Measurements from ENCODE around the gene LYVE1. TPM values are rescaled to one million over a fixed set of nuclear protein-coding genes. Genes with fewer than 3 reads are reported as not detected.

The LYVE1 gene, protein sequence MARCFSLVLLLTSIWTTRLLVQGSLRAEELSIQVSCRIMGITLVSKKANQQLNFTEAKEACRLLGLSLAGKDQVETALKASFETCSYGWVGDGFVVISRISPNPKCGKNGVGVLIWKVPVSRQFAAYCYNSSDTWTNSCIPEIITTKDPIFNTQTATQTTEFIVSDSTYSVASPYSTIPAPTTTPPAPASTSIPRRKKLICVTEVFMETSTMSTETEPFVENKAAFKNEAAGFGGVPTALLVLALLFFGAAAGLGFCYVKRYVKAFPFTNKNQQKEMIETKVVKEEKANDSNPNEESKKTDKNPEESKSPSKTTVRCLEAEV
- total RNA-seq, result 17.8 TPM

DNA sequence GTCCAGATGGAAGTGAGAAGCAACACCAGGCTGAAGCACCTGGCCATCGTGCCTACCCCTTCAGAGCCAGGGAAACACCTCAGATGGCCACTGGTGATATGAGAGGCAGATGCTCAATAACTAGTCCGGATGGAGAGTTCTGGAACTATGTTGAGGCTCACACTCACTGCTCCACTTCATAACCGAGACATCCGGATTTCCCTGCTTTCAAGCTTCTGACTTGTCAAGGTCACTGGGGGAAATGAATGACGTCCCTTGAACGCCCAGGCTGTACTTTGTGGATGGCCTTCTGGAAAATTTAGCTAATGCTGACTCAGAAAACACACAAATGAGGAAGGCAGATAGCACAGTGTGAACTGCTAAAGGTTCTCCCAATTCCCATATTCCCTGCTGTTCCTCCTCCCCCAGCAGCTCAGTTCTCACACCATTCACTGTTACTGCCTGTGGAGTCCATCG is at the start of gene LYVE1:
TSS of gene LYVE1 (minus strand) at position 180 of the 456 bp plus-strand sequence. CDS start at position 47, 133 bp downstream.

DNA sequence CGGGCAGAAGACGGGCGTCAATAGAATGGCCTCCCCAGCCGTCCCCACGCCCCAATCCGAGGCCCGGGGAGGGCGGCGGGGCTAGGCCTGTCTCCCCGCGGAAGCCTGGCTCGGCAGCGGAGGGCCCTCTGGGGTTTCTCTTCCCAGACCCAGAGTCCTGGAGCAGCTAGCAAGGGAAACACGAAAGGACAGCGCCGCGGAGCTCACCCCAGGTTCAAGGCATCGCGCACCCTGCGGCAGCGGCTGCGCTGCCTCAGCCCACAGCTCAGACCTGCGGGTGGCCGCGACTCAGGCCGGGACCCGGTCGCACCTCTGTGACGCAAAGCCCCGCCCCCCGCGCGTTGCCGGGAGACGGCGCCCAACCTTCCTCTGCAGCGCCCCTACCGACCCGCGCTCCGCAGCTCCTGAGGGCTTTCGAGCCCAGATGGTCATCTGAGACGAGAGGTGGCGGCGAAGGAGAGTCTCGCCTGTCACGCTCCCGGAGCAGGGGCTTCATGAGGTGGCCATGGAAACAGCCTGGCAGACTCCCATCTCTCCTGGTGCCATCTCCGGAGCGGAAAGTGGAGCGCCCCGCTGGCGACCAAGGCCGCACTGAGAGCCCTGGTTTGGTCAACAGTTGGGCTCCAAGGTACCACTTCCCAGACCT is 27.4 kb downstream of the LYVE1 start, which contains the start of gene RNF141:
TSS of gene RNF141 (minus strand) at position 273 of the 646 bp plus-strand sequence. CDS start 7,029 bp downstream, outside the sequence.

Other genes starting within 250 kb of the LYVE1 start
- 10.1 TPM for gene AMPD3, start 113.4 kb downstream of the LYVE1 start, total RNA-seq
- gene RNF141, start 27.5 kb downstream of the LYVE1 start, total RNA-seq, result 59.2 TPM
- gene IRAG1, start 125.1 kb upstream of the LYVE1 start, total RNA-seq, result 21.2 TPM
- 60.1 TPM for gene CTR9, start 182.6 kb upstream of the LYVE1 start, total RNA-seq
- 719 TPM for gene EIF4G2, start 240.3 kb upstream of the LYVE1 start, total RNA-seq